Fibroblast of the aortic adventitia (primary cell): Measurements from ENCODE around the gene CNOT6. TPM values are rescaled to one million over a fixed set of nuclear protein-coding genes. Genes with fewer than 3 reads are reported as not detected.
A peak's percentile ranks its signal among the peaks of the same experiment; 100 is the strongest.
"Not testable (repeated sequence)": the region's sequence is repeated elsewhere in the genome, so short reads cannot be mapped to it uniquely, and the experiment has no call there.

Source experiments
- DNase-seq: peaks from one replicate; pipeline ENCODE4 v3.0.0-alpha.2; 2010; ENCODE audit warnings: low read depth
- H3K4me3 ChIP-seq: 2 replicates; pipeline ENCODE4 v1.5.1; 2011; ENCODE audit warnings: low read depth, mild to moderate bottlenecking, control low read depth, low read length, moderate library complexity
- total RNA-seq: library from RNA; depleted of rRNA; stranded (reverse); fragments of >200 nt; gene quantifications from 2 replicates; pipeline ENCODE4 v1.2.3, GENCODE V29; 2012; ENCODE audit warnings: low replicate concordance
- TF ChIP-seq, protein P1 (sequence below): IDR thresholded peaks from 2 replicates; pipeline ENCODE4 v1.5.1; 2011; ENCODE audit warnings: mild to moderate bottlenecking, low read length, control low read depth, inconsistent platforms; ENCODE audit not compliant: insufficient read depth

Gene CNOT6
- total RNA-seq, 1 donor, result 12.1 TPM

DNA sequence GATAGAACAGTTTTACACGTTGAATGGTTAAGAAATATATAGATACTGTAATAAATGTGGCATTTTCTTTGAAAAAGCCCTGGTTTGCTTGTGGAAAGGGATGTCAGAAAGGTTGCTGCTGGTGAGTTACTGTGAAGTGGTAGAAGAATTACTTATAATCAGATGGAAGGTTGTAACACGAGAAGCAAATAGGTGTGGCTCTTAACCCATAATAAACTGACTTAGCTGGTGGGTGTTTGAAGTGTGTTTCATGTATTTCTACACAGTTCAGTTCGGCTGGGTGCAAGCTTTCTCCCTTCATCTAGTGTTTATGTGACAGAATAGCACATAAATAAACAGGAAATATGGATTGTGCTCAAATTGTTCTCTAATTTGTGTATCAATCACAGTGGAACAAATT is 5.5 kb downstream of the CNOT6 start:
- TF ChIP-seq, protein P1, sequence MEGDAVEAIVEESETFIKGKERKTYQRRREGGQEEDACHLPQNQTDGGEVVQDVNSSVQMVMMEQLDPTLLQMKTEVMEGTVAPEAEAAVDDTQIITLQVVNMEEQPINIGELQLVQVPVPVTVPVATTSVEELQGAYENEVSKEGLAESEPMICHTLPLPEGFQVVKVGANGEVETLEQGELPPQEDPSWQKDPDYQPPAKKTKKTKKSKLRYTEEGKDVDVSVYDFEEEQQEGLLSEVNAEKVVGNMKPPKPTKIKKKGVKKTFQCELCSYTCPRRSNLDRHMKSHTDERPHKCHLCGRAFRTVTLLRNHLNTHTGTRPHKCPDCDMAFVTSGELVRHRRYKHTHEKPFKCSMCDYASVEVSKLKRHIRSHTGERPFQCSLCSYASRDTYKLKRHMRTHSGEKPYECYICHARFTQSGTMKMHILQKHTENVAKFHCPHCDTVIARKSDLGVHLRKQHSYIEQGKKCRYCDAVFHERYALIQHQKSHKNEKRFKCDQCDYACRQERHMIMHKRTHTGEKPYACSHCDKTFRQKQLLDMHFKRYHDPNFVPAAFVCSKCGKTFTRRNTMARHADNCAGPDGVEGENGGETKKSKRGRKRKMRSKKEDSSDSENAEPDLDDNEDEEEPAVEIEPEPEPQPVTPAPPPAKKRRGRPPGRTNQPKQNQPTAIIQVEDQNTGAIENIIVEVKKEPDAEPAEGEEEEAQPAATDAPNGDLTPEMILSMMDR, result no peak
- DNase-seq, result no peak
- no peak overlapping the region for H3K4me3 ChIP-seq

DNA sequence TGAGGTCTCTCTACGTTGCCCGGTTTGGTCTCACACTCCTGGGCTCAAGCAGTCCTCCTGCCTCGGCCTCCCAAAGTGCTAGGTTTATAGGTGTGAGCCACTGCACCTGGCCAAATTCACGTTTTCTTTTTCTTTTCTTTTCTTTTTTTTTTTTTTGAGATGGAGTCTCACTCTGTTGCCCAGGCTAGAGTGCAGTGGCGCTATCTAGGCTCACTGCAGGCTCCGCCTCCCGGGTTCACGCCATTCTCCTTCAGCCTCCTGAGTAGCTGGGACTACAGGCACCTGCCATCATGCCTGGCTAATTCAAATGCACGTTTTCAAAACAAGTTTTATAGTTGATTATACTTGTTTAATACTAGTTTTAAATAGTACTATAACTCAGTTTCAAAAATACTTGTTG is 6.1 kb downstream of the CNOT6 start:
- DNase-seq, H3K4me3 ChIP-seq: not testable (repeated sequence)

DNA sequence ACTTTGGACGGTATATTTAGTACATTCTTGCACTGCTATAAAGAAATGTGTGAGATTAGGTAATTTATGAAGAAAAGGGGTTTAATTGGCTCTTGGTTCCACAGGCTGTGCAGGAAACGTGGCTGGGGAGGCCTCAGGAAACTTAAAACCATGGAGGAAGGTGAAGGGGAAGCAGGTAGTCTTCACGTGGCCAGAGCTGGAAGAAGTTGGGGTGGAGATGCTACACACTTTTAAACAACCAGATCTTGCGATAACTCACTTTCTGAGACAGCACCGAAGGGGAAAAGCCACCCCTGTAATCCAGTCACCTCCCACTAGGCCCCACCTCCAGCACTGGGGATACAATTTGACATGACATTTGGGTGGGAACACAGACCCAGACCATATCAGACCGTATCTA is 13.5 kb downstream of the CNOT6 start:
- H3K4me3 ChIP-seq, result no peak overlapping the region
- TF ChIP-seq, protein P1, result no peak
- no peak for DNase-seq

DNA sequence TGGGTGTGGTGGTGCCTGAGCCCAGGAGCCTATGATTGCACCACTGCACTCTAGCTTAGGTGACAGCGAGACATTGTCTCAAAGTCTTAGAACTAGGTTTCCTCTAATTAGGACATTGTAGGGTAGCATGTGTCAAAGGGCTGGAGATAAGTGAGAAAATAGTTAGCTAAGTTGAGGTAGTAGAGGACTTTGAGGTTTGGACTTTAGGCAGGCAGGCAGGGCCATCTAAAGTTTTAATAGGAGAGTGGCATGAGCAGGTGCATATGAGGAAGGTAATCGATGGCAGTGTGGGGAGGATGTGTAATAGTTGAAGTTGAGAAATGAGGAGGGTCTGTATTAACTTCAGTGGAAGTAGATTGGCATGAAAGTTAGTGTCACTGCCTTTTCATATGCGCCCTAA is 21.1 kb downstream of the CNOT6 start:
- TF ChIP-seq, protein P1, result no peak
- no peak for DNase-seq
- H3K4me3 ChIP-seq, result no peak overlapping the region

DNA sequence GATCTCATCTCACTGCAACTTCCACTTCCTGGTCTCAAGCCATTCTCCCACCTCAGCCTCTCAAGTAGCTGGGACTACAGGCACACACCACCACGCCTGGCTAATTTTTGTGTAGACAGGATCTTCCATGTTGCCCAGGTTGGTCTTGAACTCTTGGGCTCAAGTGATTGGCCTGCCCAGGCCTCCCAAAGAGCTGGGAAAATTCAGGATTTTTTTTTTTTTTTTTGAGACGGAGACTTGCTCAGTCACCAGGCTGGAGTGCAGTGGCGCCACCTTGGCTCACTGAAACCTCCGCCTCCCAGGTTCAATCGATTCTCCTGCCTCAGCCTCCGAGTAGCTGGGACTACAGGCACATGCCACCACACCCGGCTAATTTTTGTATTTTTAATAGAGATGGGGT is 21.8 kb downstream of the CNOT6 start:
- not testable (repeated sequence) for H3K4me3 ChIP-seq, DNase-seq

DNA sequence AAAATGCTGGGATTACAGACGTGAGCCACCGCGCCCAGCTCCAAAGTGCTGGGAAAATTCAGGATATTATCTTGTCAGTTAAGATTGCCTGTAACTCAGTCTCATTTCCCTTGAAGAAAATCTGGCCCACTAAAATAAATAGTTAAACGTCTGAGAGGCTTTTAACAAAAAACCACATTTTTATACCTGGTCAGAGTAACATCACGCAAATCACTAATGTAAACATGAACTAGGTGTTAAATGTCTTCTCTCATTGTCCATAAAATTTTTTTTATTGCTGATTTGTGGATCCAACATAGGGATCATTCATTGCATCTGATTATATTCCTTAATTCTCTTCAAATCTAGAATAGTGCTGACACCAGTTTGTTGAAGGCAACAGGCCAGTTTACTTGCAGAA is 22.3 kb downstream of the CNOT6 start:
- H3K4me3 ChIP-seq, result no peak overlapping the region
- TF ChIP-seq, protein P1, result no peak
- DNase-seq, result no peak

DNA sequence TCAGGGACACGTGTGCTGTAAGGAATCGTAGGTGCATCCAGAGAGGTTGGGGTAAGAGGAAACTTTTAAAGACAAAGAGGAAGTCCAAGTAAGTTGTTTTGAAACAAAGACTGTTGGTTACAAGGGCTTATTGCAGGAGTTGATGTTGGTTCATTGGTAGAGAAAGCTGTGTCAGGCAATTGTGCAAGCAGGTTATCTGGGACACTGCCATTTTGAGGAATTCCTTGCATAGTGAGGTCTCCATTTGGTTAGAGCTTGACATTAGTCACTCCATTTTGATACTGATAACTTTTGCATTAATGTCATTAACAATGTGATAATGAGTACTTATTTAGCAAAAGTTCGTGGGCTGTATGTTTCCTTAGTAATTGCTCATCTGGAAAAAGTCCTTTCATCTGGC is 24.9 kb downstream of the CNOT6 start:
- no peak overlapping the region for H3K4me3 ChIP-seq
- TF ChIP-seq, protein P1, result no peak
- DNase-seq, result peak; percentile 68

DNA sequence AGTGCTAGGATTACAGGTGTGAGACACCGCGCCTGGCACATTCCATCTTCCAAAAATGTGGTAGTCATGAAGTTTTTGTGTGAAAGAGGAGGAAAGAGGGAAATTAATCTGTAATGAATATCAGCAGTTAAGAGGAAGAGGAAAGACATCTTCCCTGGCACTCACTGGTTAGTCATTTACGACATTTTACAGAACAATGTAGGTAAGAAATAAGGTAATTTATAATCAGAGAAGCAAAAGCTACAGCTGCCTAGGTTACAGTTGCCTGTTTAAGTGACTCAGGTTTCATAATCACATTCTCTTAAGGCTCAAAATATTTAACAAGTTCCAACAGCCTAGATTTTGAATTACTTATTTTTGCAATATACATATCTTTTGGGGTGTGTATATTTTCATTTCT is 26.9 kb downstream of the CNOT6 start:
- no peak for DNase-seq
- no peak overlapping the region for H3K4me3 ChIP-seq
- TF ChIP-seq, protein P1, result no peak
